T-helper 1 cell treated with Interleukin-12 subunit alpha and Interleukin-12 subunit beta and Interleukin-4 antibody, amounts not matched to agents 30 ng/mL and 1 ng/mL, for 36 hours (primary cell): Measurements from ENCODE around the gene SUCNR1. TPM values are rescaled to one million over a fixed set of nuclear protein-coding genes. Genes with fewer than 3 reads are reported as not detected.
"Not testable (repeated sequence)": the region's sequence is repeated elsewhere in the genome, so short reads cannot be mapped to it uniquely, and the experiment has no call there.

Source experiments
- intact Hi-C: fragments of 100-400 bp; cut with micrococcal nuclease; formaldehyde crosslinking; loops from one replicate; pipeline ENCODE4 v1.15.1; 2024
- total RNA-seq: library from RNA; stranded (reverse); gene quantifications from 2 replicates; pipeline ENCODE4 v1.2.3, GENCODE V29; 2022

Gene SUCNR1
- total RNA-seq, 1 donor from 2014 or later = not detected

DNA sequence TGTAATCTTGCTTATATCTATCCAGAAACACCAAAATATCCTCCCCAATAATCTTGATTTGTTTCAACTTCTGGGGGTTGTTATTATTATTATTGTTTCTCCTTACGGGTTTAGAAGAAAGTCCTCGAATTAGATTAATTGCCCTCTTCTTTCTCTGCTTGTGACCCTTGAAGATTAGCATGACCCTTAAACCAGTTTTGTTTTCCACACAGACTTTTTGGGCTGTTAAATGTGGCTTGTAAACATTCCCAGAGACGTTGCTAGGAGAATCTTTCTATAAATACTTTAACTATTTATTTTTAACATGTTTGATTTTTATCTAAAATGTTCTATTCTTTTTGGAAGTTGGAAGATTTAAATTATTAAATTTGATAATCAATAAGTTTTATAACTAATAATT lies 4.3 kb upstream of the SUCNR1 start:
- intact Hi-C loops = no loop called here

DNA sequence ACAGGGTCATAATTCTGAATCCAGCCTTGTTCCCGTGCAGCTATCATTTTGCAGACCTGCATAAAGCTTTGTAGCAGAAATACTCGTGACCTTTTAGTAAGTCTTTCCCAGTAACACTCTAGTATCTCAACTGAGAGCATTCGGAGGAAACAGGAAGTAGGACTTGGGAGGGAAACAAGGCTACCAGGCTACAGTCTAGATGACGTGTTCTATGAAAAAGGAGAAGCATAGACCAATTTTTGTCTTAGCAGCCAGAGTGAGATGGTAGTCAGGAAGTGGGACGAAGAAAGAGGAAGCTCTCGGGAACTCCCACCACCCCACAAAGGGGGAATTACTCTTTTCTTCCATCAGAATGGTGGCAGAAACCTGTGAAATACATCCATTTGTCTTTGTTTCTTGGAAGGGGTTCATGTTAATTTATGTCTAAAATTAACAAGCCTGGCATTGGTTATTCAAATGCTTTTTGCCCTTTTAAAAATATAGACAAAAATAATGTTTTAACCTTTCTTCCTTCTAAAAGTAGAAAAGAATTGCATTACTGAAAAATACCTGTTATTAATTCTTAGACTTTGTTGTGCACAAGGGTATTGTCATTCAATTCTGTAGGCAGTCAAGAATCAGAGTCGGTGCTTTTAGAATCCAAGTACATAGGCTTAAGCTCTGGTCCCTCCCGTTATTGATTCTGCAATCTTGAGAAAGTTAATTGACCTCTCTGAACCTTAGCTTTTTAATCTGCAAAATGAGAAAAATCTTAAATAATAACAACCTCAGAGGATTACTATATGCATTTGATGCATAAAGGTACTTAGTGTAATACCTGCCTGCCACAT lies 1.6 kb upstream of the SUCNR1 start:
- intact Hi-C loops = no loop called here

DNA sequence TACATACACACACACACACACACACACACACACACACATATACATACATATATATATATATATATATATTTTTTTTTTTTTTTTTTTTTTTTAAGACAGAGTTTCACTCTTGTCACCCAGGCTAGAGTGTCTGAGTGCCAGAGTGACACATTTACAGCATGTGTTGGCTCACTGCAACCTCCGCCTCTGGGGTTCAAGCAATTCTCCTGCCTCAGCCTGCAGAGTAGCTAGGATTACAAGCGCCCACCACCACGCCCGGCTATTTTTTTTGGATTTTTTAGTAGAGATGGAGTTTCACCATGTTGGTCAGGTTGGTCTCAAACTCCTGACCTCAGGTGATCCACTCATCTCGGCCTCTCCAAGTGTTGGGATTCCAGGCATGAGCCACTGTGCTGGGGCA lies 636 bp downstream of the SUCNR1 start:
- intact Hi-C loops = not testable (repeated sequence)

DNA sequence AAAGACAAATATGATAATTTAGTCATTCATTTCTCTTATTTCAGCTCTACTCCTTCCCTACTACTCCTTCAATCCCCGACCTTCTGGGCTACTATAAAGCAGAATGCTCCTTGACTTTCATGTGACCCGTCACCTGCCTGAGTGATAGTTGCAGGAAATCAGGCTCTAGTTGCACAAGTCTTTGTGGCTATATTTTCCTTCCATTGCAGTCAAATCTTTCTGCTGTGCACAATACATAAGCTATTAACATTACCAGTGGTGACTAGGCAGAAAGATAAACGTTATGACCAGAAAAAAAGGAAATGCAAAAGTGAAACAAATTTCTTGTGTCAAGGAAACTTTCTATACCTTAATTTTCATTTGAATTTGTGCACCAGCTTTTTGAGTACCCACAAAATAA lies 2.3 kb downstream of the SUCNR1 start:
- intact Hi-C loops = no loop called here

DNA sequence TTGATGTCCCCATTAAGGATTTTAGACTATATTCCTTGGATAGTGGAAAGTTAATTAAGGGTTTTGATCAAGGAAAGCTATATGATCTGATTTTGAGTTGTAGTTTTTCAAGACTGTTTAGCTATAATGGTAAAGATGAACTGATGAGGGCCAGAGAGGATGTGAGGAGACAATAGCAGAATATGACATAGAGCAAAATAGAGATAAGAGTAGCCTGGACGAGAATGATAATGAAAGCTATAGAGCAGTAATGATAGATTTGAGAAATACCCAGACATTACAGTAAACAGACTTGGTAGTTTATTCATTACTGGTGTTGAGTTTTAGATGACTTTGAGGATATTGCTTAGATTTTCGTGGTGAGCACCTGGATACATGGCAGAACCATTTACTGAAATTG lies 3.8 kb downstream of the SUCNR1 start:
- intact Hi-C loops = no loop called here

DNA sequence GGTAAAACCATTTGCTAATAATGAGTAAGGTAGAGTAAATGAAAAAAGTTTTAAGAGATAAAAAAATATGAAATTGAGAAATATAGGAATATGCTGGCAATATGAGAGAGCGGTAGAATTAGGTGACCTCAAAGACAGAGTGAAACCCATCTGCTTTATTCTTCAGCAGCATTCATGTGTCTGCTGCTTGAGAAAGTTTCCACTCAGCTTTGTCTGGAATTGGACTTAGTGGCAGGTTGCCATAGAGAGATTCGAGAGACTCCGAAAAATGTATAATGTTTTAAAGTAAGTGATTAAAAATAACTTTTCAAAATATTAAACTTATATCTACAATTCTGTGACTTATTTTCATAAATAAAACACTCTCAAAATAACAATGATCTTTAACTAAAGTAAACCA lies 5.0 kb downstream of the SUCNR1 start:
- intact Hi-C loops = no loop called here

DNA sequence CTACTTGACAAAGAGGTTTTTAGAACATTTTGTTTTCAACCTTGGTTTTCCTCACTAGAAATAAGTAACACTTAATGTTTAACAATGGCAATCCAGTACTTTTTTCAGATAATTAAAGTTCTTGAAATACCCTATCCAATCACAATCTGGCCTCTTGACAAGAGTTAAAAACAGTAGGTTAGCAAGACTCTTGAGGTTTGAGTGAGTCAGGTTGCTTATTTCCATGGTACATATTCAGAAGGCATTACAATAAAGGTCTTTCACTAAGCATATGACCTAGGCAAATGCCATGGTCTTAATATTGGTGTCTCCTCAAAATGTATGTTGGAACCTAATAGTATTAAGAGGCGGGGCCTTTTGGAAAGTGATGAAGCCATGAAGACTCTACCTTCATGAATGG lies 5.6 kb downstream of the SUCNR1 start:
- intact Hi-C loops = no loop called here

DNA sequence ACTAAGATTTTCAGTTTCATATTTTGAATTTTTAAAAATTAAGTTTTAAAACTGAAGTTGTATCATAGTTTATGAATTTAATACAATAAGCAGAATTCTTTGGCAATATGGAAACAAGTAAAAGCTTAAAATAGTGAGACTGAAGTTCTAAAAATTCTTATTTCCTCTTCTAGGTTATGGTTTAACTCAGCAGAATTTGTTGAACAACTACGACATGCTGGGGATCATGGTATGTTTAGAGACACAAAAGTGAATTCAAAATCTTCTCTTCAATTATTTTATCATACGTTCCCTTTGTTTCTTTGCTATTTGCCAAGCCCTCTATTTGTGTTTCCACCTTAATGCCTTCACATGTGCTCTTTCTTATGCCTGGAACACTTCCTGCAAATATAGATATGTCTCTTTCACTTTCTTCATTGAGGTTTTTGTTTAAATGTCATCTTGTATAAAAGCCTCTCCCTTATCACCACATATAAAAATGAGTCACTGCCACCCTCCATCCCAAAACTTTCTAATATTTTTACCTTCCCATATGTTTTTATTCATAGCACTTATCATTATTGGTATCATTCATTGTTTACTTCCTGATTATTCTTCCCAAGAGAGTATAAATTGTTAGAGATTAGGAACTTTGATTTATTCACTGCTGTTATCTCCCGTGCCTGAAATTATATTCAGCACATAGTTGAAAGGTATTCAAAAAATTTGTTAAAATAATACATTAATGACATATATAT lies 6.4 kb downstream of the SUCNR1 start:
- intact Hi-C loops = no loop called here

DNA sequence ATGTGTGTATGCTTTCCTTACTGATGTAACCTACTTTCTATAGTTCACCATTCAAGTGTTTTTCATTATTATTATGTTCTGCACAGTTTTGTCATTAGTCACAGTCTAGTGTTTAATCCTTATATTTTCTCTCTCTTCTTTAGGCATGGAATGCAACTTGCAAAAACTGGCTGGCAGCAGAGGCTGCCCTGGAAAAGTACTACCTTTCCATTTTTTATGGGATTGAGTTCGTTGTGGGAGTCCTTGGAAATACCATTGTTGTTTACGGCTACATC lies 6.9 kb downstream of the SUCNR1 start:
- intact Hi-C loops = no loop called here

DNA sequence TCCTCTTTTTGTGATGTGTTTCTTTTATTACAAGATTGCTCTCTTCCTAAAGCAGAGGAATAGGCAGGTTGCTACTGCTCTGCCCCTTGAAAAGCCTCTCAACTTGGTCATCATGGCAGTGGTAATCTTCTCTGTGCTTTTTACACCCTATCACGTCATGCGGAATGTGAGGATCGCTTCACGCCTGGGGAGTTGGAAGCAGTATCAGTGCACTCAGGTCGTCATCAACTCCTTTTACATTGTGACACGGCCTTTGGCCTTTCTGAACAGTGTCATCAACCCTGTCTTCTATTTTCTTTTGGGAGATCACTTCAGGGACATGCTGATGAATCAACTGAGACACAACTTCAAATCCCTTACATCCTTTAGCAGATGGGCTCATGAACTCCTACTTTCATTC lies 7.7 kb downstream of the SUCNR1 start:
- intact Hi-C loops = no loop called here

DNA sequence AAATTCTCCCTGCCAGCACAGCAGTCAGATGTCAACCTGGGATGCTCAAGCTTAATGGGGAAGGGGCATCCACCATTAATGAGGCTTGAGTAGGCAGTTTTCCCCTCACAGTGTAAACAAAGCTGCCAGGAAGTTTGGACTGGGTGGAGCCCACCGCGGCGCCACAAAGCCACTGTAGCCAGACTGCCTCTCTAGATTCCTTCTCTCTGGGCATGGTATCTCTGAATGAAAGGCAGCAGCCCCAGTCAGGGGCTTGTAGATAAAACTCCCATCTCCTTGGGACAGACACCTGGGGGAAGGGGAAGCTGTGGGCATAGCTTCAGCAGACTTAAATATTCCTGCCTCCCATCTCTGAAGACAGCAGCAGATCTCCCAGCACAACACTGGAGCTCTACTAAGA lies 12.0 kb downstream of the SUCNR1 start:
- intact Hi-C loops = not testable (repeated sequence)

DNA sequence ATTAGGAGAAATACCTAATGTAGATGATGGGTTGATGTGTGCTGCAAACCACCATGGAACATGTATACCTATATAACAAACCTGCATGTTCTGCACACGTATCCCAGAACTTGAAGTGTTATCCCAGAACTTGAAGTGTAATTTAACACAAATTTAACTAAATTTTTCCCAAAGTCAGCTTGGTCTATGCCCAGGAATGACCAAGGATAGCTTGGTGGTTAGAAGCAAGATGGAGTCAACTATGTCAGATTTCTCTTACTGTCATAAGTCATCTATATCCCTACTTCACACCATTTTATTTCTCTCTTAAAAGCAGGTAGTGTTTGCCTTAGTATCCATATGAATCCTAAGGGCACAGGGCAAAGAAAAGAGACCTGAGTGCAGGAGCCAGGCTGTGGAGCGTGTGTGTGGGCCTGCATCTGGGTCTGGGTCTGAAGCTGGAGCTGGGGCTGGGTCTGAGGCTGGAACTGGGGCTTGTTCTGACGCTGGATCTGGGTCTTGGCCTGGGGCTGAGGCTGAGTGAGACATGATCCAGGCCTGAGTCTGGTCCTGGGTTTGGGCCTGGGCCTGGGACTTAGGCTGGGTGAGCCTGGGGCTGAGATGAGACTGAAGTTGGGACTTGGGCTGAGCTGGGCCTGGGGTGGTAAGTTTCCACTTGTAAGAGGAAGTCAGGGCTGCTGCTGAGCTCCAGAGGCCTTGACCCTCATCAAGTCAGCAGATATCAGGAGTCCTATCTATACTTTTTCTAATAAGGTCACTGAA lies 14.2 kb downstream of the SUCNR1 start:
- intact Hi-C loops = not testable (repeated sequence)

DNA sequence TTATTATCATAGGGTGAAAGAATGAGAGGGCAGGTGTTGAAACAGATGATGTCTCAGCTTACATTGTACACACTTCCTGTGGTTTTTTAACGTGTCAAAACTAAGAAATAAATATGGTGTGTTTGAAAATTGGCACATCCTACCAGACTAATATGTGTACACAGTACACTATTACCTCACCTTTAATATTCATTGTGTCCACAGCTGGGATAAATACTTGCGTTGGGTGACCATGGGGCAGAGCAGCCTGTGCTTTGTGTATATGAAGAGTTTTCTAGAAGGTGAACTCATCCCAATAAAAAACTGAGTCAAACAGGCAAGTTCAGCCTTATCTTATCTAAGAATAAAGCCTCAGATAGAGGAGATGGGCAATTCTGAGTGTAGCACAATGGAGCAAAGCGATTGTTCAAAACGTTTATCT lies 17.3 kb downstream of the SUCNR1 start:
- intact Hi-C loops = no loop called here

DNA sequence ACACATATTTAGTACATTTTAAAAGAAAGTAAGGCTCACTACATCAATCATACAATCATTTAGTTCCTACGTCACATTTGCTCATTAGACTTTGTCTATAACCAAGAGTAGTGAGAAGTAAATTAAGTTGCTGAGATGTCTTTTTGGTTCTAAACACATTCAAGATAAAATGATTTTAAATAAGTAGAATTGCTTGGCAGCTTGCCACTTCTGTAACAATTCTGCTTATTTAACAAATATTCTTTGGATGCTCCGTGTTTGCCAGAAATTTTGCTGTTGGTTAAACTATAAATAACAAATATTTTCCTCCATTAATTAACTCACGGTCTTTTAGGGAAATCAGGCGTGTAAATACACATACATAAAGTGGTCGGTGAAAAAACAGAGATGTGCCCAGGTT lies 18.3 kb downstream of the SUCNR1 start:
- intact Hi-C loops = no loop called here

DNA sequence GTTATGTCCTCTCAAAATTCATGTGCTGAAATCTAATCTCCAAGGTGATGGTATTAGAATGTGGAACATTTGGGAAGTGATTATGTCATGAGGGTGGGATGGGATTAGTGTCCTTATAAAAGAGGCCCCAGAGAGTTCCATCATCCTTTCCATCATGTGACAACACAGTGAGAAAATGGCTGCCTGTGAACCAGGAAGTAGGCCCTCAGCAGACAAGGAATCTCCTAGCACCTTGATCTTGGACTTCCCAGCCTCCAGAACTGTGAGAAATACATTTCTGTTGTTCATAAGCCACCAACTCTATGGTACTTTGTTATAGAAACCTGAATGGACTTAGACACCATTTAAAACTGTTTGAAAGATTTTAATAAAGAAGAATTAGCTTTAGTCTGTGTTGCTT lies 20.8 kb downstream of the SUCNR1 start:
- intact Hi-C loops = no loop called here

DNA sequence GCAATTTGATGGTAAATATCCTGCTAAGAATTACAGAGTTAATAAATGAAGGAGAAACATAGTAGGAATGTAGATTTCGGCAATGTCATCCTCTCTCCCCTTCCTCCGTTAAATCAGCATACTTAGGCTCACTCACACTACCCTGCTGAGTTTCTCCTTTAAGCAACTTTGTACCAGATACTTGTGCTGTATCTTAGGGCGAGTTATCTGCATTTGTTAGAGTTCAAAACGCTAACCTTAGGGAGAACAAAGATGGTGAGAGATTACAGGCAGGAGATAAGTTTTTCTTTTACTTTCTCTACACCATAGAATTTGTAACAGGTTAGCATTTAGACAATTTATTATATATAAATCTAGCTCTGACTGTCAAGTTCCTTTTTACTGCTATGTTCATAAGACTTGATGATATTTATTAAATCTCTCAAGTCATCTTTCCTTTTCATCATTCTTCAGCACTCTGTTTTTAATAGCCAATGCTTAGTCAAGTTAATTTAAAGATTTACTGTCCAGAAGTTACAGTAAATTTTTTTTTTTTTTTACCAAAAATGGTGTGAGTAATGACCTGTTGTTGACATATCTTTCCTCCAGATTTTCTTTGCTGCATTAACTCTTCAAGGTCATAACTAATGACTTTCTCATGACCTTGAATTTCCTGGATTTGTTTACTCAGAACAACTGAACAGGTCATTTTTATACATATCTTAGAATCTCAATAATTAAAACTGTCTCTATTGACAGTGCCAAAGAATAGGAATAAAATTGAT lies 22.2 kb downstream of the SUCNR1 start:
- intact Hi-C loops = no loop called here

DNA sequence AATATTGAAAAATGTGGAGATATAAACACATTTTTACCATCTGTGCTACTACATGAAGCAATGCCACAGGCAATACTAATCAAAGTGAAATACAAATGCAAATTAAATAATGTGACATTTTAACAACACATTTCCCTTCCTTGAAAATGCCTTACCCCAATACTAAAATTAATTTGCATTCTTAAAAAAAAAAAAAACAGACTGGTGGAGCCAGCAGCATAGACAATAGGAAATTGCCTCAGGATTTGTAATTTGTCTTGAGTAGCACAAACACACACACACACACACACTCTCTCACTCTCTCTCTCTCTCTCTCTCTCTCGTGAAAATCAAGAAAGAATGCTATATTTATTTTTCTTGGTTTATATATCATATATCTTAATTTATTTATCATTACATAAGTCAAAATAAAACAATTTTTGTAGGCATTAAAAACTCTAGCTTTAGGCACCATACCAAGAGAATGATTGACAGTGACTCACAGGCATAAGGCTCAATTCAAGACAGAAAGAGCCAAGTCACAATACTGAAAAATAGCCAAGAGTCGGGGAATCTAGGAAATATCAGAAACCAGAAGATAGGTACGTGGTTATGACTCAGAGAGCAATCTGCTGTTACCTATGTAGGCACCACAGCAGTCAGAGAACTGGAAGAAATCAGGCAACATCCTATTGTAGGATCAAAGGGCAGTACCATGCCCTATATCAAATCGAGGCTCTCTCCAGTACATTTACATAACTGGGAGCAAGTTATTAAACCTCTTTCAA lies 23.0 kb downstream of the SUCNR1 start:
- intact Hi-C loops = no loop called here

DNA sequence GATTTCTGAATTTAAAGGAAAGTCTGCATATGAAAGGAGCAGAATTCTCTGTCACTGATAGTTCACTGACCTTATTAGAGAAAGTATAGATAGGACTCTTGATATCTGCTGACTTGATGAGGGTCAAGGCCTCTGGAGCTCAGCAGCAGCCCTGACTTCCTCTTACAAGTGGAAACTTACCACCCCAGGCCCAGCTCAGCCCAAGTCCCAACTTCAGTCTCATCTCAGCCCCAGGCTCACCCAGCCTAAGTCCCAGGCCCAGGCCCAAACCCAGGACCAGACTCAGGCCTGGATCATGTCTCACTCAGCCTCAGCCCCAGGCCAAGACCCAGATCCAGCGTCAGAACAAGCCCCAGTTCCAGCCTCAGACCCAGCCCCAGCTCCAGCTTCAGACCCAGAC lies 24.7 kb downstream of the SUCNR1 start:
- intact Hi-C loops = not testable (repeated sequence)

DNA sequence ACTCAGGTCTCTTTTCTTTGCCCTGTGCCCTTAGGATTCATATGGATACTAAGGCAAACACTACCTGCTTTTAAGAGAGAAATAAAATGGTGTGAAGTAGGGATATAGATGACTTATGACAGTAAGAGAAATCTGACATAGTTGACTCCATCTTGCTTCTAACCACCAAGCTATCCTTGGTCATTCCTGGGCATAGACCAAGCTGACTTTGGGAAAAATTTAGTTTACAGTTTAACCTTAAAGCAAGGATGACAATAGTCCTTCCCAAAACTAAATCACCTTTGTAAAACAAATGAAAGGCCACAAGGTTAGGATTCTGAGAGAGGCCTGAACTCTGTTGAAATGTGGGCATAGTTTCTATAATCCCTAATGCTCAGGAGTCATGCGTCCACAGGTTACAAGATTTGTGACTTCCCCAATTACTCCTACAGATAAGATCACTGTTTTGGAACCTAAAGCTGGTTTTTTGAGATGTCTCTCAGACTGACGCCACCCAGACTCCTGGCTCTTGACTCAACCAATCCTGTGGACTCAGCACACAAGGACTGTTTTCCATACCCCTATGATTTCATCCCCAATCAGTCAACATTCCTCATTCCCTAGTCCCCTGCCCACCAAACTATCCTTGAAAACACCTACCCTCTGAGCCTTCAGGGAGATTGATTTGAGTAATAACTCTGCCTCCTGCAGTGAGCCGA lies 25.3 kb downstream of the SUCNR1 start:
- intact Hi-C loops = not testable (repeated sequence)

DNA sequence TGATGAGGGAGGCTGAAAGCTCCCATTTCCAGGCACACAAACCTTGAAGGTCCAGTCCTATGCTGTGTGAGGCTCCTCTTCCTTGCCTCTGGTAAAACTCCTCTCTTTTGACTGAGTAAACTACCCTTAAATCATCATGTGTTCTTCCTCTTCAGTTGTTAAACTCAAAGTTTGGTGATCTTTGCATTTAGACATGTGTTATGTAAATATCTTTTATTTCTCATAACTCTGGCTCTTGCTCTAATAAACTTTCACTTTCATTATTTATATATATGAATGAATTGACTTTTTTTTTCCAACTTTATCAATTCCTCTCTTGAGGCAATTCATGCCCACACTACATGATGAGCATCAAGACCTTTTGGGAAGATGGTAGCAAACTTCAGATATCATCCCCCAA lies 26.6 kb downstream of the SUCNR1 start:
- intact Hi-C loops = no loop called here
